Amygdala (tissue), 56 donors: ENCODE results near the gene PFKFB3.
"Not testable (repeated sequence)": the region's sequence is repeated elsewhere in the genome, so short reads cannot be mapped to it uniquely, and the experiment has no call there.

Experiments used
- DNase-seq, 56 donors: peaks; one replicate each; lab custom pipeline; 2025; lab: John Stamatoyannopoulos, UW

PFKFB3 gene

DNA sequence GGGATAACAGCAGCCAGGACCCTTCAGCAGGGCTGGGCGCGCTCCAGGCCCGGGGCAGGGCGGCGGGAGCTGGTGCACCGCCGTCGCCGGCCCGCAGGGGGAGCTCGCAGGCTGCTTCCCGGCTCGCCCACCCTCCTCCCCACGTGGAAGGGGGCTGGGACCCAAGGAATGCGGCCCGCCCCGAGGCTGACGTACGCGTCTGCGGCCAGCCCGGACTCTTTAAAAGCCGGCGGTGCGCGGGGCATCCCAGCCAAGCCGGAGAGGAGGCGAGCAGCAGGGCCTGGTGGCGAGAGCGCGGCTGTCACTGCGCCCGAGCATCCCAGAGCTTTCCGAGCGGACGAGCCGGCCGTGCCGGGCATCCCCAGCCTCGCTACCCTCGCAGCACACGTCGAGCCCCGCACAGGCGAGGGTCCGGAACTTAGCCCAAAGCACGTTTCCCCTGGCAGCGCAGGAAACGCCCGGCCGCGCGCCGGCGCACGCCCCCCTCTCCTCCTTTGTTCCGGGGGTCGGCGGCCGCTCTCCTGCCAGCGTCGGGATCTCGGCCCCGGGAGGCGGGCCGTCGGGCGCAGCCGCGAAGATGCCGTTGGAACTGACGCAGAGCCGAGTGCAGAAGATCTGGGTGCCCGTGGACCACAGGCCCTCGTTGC, at the start of gene PFKFB3:
Gene PFKFB3 (plus strand): TSS at position 249 of the 647 bp plus-strand sequence. CDS start 329 bp downstream, at position 578.
- peak; percentile 33 to 98 (median 91) for DNase-seq

DNA sequence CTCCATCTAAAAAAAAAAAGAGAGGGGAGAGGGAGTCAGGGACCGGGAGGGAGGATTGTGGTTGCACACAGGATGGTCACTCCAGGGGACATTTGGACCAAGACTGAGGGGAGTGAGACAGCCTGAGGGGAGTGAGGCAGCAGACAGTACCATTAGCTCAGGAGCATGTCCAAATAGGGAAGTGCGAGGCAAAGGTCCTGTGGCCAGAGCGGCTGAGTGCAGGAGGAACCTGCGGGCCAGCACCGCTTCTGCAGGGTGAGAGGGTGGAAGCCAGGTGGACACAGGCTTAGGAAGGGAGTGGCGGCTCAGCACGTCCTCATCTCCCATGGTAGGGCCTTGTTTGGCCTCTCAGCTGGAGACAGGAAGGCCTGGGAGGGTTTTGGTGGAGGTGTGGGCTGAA, 48.9 kb upstream of the PFKFB3 start:
- DNase-seq: no peak

DNA sequence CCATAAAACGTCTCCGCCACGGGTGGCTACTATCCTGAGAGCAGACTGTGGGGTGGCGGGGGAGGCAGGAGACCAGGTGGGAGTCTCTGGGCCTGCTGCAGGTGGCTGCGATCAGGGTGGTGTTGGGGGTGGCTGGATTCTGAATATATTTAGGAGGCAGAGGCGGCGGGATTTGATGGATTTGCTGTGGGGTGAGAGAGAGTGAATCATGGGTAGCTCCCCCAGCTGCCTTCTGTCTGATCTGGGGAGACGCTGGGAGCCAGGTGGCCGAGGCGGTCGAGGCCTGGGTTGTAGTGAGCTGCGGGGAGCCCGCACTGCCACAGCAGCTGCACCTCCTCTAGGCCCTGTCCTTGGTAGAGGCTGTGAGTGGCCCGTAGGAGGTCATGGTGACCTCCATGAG, 48.2 kb upstream of the PFKFB3 start:
- DNase-seq: no peak

DNA sequence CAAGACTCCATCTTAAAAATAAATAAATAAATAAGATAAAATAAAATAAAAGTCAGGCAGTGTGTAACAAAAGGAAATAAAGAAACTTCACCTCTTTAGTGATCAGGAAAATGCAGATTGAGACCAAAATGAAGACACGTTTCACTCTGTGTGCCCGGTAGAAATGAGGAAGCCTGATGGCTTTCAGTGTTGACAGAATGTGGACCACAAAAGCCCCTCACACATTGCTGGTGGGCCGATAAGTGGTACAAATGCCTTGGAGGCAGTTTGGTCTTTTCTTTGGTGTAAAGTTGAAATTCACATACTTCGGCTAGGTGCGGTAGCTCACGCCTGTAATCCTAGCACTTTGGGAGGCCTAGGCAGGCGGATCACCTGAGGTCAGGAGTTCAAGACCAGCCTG, 44.5 kb upstream of the PFKFB3 start:
- no peak for DNase-seq

DNA sequence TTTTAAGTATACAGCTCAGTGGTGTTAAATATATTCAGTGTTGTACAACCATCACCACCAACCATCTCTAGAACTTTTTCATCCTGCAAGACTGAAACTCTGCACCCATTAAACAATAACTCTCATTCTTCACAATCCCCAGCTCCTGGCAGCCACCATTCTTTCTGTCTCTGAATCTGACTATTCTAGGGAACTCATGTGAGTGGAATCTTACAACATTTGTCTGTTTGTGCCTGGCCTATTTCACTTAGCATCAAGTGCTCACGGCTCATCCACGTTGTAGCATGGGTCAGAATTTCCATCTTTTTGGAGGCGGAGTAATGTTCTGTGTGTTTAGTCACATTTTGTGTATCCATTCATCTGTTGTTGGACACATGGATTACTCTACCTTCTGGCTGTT, 40.8 kb upstream of the PFKFB3 start:
- peak in 8 of 56 donors; percentile 19 to 48 (median 31) for DNase-seq

DNA sequence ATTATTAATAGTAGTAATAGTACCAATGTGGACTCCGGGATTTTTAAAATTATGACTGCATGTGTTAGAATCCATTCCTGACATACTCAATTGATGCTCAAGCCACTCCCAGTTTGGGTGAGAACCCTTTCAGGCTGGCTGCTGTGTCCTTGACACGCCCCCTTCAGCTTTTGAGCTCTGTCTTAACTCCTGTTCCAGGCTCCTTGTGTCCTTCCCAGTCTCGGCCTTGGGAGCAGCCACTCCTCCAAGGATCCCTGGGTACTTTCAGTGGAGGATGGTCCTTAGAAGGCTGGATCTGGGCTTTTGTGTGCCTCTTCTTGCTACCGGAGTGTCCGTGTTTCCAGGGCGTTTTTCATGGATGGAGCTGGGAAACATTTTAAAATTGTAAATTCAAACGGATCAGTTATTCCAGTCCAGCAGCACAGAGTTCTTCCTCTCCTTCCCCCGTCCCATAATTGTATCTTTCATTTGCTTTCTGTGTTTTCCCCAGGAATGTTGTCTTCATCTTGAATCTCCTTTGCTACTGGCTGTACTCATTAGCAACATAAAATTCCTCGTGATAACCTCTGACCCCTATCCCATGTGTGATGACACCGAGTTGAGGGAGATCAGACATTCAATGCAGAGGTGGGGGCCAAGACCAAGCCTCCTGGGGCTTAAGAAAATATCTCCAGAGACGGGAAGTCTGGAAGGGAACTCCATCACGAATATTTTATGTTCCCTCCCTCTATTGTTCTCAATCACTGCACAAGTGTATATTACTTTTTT, 40.0 kb upstream of the PFKFB3 start:
- no peak for DNase-seq

DNA sequence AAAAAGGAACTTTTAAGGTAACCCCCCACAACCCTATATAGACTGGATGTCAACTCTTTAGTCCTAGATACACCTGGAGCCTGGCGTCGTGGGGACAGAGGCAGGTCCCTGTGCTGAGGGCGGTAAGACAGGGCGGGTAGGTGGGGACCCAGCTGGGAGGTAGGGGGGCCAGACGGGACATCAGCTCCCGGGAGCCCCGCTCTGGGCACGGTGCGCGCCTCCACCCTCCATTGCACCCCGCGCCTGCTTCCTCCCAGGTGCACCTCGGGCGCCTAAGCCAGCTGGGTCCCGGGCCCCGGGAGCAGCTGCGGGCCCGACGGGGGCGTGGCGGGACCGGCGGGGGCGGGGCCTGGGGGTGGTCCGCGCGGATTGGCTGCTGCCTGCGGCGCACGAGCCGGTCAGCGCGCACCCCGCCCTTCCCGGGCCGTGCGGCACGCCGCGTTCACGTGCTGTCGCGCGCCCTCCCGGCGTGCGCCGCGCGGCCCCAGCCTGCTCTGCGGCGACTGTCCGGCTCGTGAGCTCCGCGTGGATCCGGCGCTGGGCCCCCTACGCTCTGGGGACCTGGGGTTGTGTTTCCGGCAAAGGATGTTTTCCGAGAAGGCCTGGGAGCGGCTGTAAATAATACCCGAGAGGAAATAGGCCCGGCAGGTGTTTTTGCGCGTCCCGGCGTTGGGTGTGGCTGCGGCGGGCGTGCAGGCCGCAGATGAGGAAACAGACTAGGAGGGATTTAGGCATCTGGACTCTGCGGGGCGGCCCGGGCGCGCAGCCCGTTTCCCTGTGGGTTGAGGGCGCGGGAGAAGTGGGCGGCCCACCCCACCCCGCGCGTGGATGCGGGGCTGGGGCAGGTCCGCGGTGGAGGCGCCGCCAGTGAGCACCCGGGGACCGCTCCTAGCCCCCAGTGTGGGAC, 39.1 kb upstream of the PFKFB3 start:
- DNase-seq: peak in 54 of 56 donors; percentile 26 to 91 (median 72)

DNA sequence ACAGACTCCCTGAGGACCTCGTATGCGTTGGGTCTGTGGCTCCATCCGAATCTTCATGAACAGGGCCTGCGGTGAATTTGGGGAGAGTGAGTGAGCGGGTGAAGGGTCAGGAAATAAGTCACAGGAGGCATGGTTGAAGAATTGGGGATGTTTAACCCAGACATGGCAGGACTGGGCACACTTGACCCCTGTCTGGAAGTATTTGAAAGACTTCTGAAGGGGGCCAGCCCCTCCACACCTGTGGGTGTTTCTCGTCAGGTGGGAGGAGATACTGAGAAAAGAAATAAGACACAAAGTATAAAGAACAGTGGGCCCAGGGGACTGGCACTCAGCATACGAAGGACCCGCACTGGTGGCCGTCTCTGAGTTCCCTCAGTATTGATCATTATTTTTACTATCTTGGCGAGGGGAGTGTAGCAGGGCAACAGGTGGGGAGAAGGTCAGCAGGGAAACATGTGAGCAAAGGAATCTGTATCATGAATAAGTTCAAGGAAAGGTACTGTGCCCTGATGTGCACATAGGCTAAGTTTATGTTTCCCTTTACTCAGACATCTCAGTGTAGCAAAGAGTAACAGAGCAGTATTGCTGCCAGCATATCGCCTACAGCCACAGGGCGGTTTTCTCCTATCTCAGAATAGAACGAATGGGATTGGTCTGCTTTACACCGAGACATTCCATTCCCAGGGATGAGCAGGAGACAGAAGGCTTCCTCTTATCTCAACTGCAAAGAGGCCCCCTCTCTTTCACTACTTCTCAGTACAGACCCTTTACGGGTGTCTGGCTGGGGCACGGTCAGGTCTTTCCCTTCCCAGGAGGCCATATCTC, 38.2 kb upstream of the PFKFB3 start:
- DNase-seq: no peak

DNA sequence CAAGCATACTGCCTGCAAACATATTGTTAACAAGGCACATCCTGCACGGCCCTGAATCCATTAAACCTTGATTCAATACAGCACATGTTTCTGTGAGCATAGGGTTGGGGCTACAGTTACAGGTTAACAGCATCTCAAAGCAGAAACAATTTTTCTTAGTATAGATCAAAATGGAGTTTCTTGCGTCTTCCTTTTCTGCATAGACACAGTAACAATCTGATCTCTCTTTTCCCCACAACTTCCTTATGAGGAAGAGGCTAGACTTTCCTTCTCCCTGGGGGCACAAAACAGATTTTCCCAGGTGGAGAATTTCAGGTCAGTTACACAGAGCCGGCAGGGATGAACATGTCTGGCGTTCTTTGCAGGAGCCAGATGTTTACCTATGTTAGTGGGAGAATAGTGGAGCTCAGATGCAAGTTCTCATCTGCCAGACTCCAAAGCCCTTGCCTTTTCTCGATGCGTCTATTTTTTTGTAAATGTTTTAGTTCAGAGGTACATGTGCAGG, 37.5 kb upstream of the PFKFB3 start:
- no peak for DNase-seq

DNA sequence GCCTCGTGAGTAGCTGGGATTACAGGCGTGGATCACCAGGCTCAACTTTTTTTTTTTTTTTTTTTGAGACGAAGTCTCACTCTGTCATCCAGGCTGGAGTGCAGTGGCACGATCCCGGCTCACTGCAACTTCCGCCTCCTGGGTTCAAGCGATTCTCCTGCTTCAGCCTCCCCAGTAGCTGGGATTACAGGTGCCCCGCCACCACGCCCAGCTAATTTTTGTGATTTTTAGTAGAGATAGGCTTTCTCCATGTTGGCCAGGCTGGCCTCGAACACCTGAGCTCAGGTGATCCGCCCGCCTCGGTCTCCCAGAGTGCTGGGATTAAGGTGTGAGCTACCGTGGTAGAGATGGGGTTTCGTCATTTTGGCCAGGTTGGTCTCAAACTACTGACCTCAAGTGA, 36.8 kb upstream of the PFKFB3 start:
- DNase-seq: not testable (repeated sequence)

DNA sequence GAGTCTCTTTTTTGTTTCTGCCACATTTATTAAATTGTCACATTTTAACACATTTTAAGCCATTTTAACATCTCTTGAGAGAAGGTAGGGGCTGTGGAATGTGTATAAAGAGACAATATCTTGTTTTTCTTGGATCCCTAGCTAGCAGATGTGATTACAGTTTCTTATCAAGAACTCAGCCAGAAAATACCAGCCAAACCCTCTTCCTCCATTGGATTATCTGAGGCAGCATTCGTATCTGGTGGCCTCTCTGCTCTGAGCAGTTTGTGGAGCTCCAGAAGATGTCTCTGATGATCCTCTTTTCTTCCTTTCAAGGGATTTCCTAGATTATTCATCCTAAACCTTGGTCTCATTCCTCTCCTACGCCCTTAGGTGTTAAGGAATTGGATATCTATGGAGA, 35.3 kb upstream of the PFKFB3 start:
- DNase-seq: no peak

DNA sequence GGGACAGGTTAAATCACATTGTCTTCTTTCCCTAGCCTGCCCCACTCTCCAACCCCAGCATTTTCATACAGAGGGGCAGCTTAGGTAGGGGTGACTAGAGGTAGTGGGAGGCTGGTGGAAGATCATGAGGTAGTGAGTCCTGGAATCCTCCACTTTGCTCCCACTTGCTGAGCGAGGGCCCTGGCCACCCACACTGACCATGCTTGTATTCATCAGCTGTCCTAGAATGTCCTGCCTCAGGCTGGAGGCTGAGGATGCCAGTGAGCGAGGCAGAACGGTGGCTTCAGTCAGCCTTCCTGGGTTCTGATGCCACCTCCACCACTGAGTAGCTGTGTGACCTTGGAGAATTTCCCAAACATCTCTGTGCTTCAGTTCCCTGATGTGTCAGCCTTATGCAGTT, 34.6 kb upstream of the PFKFB3 start:
- DNase-seq: no peak

DNA sequence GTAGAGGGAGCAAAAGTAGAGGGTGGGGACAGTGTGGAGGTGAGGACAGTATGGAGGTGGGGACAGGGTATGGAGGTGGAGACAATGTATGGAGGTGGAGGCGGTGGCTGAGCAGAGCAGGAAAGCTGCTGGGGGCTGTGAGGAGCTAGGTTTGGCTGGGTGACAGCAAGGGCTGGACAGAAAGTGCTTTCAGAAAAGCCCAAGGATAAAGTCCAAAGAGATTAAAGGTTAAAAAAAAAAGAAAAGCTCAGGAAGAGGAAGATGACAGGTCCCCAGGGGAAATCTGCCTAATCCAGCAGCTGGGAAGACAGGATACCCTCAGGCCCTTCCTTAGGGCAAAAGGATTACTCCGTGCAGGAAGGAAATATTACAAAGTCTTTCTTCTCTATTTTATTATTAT, 32.1 kb upstream of the PFKFB3 start:
- DNase-seq: no peak

DNA sequence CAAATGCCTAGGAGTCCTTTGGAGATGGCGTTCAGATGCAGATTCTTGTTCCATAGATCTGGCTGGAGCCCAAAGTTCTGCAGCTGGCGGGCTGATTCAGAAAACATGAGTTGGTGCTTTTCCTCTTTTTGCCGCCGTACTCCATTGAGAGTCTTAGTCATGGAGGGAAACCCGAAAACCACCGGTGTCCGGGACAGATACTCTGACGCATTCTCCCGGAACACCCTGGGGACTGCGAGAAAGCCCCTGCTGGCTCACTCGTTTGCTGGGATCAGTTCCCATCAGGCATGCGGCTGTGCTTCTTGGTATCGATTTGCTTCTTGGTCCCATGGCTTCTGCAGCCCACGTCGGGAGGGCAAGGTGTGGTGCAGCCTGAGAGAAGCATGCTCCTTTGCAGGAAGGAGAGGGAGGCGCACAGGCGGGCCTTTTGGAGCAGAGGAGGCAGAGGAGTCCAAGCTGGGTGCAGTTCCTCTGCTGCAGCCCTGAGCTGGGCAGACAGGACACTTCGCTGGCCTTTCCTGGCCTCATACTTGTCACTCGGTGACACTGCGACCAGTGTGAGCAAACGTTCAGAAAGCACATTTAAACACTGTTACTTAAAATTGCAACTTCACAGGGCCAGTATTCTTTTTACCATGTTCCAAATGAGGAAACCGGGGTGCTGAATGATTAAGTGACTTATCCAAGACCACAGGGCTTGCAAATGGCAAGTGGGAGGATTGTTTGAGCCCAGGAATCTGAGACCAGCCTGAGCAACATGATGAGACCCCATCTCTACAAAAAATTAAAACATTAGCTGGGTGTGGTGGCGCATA, 30.6 kb upstream of the PFKFB3 start:
- peak in 38 of 56 donors; percentile 3 to 84 (median 48) for DNase-seq

DNA sequence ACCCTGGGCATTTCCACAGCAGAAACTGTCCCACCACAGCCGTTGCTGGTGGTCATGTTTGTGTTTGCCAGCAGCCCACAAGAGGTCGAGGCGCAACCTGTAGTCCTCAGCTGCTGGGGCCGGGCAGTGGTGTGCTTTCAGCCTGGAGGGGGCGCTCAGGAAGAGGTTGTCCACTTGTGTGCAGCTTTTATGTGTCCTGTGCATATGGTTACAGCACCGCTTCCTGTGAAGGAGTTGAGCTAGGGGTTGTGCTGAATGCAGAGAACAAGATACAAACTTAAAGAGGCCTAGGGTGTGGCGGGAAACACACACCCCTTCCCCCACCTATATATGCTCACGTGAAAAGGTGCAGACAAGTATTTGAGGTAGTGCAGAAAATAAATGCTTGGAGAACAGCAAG, 29.5 kb upstream of the PFKFB3 start:
- no peak for DNase-seq

DNA sequence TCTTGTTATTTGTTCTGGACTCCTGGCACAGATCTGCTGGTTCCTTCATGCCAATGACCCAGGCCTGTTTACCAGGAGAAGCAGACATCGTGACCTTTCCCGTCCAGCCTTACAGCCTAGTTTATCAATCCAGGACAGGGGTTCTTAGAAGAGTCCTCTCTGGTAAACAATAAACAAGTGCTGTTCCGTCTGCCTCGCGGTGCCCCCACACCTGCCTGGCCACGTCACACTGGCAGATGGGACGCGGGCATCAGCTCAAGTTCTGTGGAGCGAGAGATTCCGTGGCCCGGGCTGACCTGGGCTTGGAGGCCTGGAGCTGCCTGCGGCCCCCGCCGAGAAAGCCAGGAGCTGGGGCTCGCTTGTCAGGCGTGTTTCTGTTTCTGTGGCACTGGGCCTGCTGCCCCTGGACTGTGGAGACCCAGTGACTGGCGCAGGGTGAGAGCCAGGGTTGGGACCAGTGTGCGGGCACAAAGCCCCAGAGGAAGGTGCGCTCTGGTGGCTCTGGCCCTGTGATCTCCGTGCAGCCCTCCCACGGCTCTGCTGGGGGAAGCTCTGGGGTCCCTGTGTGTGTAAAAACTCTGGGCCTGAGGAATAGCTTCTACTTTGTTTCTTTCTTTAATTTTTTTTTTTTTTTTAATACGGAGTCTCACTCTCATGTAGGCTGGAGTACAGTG, 28.4 kb upstream of the PFKFB3 start:
- peak in 25 of 56 donors; percentile 15 to 72 (median 45) for DNase-seq

DNA sequence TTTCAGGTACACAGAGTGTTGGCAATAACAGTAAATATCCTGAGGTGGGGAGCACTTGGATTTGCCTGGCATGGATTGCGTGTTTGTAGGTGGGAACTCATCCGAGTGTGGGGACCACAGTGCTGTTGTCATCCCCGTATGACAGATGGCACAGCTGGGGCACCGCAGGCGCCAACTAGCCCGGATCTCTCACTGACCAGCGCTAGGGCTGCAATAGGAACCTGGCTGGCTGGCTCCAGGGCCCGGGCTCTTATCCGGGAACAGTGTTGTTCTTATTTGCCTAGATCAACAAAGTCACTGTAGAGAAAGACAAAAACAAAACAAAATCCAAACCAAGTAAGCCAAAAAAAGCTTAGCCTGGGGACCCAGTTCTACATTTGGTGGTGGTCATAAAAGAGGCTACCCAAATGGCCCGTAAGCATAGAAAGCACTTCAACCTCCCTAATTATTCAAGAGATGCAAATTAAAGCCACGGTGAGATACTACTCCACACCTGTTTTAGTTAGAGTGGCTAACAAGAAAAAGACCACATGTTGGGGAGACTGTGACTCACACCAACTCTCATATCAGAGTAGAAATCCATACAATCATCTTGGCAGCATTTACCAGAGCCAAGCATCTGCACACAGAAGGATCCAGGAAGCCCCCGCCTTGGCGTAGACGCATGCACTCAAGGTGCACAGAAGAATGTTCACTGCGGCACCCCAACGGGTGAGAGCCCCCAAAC, 27.2 kb upstream of the PFKFB3 start:
- DNase-seq: peak in 19 of 56 donors; percentile 1 to 64 (median 34)
